Nephron (organoid): Measurements from ENCODE around the gene AFDN.

Experiments
- H3K27ac Mint-ChIP-seq, 3 experiments: 2 replicates each; pipeline ENCODE4 v1.8.0; 2020; ENCODE audit warnings: mixed read lengths in 3 of 3, mild to moderate bottlenecking in 2 of 3, moderate library complexity in 1 of 3
- H3K27me3 Mint-ChIP-seq: 2 replicates; pipeline ENCODE4 v1.8.0; 2021; ENCODE audit warnings: low read depth, mild to moderate bottlenecking, moderate library complexity, mixed read lengths
- H3K36me3 Mint-ChIP-seq: 2 replicates; pipeline ENCODE4 v1.8.0; 2020; ENCODE audit warnings: low read depth, mixed read lengths
- H3K4me1 Mint-ChIP-seq: 2 replicates; pipeline ENCODE4 v1.8.0; 2020; ENCODE audit warnings: mixed read lengths
- H3K4me3 Mint-ChIP-seq, 3 experiments: 2 replicates each; pipeline ENCODE4 v1.8.0; 2020; ENCODE audit warnings: mild to moderate bottlenecking in 3 of 3, mixed read lengths in 3 of 3, moderate library complexity in 2 of 3
- H3K9me3 Mint-ChIP-seq: 2 replicates; pipeline ENCODE4 v1.8.0; 2020; ENCODE audit warnings: mixed read lengths
- TF ChIP-seq, protein P1 (sequence below), 3 experiments: fragments of 200-600 bp; sonication (generic); IDR thresholded peaks; one replicate each; pipeline ENCODE4 v1.5.0; 2021; ENCODE audit warnings: antibody characterized with exemption in 3 of 3; ENCODE audit not compliant: unreplicated experiment in 3 of 3

Gene AFDN

GRCh38 chr6:167817016-167817415 lies 9.7 kb upstream of the AFDN start:
- TF ChIP-seq, protein P1, sequence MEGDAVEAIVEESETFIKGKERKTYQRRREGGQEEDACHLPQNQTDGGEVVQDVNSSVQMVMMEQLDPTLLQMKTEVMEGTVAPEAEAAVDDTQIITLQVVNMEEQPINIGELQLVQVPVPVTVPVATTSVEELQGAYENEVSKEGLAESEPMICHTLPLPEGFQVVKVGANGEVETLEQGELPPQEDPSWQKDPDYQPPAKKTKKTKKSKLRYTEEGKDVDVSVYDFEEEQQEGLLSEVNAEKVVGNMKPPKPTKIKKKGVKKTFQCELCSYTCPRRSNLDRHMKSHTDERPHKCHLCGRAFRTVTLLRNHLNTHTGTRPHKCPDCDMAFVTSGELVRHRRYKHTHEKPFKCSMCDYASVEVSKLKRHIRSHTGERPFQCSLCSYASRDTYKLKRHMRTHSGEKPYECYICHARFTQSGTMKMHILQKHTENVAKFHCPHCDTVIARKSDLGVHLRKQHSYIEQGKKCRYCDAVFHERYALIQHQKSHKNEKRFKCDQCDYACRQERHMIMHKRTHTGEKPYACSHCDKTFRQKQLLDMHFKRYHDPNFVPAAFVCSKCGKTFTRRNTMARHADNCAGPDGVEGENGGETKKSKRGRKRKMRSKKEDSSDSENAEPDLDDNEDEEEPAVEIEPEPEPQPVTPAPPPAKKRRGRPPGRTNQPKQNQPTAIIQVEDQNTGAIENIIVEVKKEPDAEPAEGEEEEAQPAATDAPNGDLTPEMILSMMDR (IDR thresholded peaks at IDR 0.05; ENCODE audit: unreplicated experiment in 3 of 3): no peak
- Mint-ChIP-seq H3K4me1 (peaks cover 25% of the 10 kb centered on the region), H3K36me3 (peaks cover 6% of the 10 kb centered on the region), H3K4me3 (no peak overlapping the region), H3K27me3 (peaks cover 19% of the 10 kb centered on the region), H3K27ac (no peak overlapping the region), H3K9me3 (peaks cover 3% of the 10 kb centered on the region)

DNA sequence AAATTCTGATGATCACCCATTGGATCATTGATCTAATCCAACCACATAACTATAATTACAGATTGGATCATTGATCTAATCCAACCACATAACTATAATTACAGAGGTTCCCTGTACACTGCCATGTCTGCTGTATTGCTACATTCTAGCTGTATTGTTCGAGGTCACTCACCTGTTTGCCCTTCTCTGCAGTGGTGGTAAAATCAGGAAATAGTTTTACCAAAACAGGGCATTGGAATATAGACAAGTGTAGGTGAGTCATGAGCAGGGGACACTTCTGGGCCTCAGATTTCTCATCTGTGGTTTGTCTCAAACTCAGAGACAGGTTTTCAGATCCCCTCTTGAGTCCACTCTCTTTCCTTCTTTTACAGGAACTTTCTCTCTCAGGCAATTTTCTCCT lies 9.0 kb upstream of the AFDN start:
- Mint-ChIP-seq H3K9me3 (peaks cover 3% of the 10 kb centered on the region), H3K27ac (no peak overlapping the region), H3K27me3 (peaks cover 22% of the 10 kb centered on the region), H3K4me1 (peaks cover 25% of the 10 kb centered on the region), H3K36me3 (peaks cover 8% of the 10 kb centered on the region), H3K4me3 (no peak overlapping the region)
- TF ChIP-seq, protein P1 (IDR thresholded peaks at IDR 0.05; ENCODE audit: unreplicated experiment in 3 of 3): no peak

DNA sequence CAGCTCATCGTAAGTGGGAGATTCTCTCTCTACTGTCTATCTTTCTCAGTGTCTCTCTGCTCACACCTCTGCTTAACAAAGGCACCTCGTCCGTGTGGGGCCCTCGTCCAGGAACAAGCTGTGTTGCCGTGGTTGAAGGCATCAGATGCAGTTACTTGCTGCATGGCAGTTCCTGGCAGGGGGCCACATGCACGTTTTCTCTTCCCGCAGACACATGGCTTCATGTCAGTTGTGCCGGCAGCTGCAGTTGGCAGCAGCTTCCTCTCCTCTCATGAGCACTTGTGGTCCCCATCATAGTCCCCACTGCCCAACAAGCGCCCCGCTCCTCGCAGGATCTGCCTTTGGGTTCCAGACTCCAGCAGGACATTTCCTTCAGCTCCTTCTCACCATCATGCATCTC lies 7.1 kb upstream of the AFDN start:
- Mint-ChIP-seq H3K27me3 (peaks cover 25% of the 10 kb centered on the region), H3K4me1 (peaks cover 27% of the 10 kb centered on the region), H3K27ac (no peak overlapping the region), H3K36me3 (peaks cover 8% of the 10 kb centered on the region), H3K4me3 (no peak overlapping the region), H3K9me3 (peaks cover 3% of the 10 kb centered on the region)
- TF ChIP-seq, protein P1 (IDR thresholded peaks at IDR 0.05; ENCODE audit: unreplicated experiment in 3 of 3): no peak

DNA sequence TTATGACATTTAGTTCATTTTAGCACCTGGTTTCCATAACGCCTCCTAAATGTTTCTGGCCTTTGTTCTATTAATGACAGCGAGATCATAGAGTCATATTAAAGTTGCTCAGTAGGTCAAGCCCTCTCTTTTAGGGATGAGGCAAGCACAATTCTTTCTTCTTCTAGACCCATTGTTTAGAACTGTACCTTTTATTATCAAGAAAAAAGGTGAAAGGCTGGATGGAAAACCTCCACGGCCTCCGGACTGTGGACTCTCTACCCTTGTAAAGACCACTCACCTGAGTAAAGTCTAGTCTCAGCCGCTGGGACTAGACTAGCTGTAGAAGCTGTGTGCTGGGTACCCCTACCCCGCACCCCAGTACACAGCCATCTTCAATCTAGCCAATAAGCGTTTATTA lies 6.0 kb upstream of the AFDN start:
- Mint-ChIP-seq H3K27ac (no peak overlapping the region), H3K27me3 (peaks cover 29% of the 10 kb centered on the region), H3K9me3 (peaks cover 3% of the 10 kb centered on the region), H3K4me1 (peaks cover 37% of the 10 kb centered on the region), H3K36me3 (peaks cover 8% of the 10 kb centered on the region), H3K4me3 (no peak overlapping the region)
- TF ChIP-seq, protein P1 (IDR thresholded peaks at IDR 0.05; ENCODE audit: unreplicated experiment in 3 of 3): no peak

GRCh38 chr6:167824591-167825331 lies 1.9 kb upstream of the AFDN start:
- Mint-ChIP-seq H3K27me3 (peaks cover 23% of the 10 kb centered on the region), H3K9me3 (peaks cover 3% of the 10 kb centered on the region), H3K36me3 (peaks cover 8% of the 10 kb centered on the region), H3K4me3 (peak overlapping the region; percentile 92 to 97 (median 96)), H3K27ac (peak overlapping the region; percentile 85 to 96 (median 91)), H3K4me1 (peaks cover 33% of the 10 kb centered on the region)
- TF ChIP-seq, protein P1 (IDR thresholded peaks at IDR 0.05; ENCODE audit: unreplicated experiment in 3 of 3): no peak
